Activated gamma-delta T cell treated with anti-CD3 and anti-CD28 coated beads, Interleukin-2, amount 50 U/mL, for 16 hours (primary cell): ENCODE results near the gene MRPL23.

Source experiments
- DNase-seq: peaks from one replicate; pipeline ENCODE4 v3.0.0-alpha.2; 2020; ENCODE audit warnings: low read depth

MRPL23 gene

GRCh38 chr11:1921574-1922141 is 25.5 kb upstream of the MRPL23 start:
- no peak for DNase-seq

GRCh38 chr11:1922481-1923081 is 24.6 kb upstream of the MRPL23 start:
- no peak for DNase-seq

GRCh38 chr11:1923201-1923956 is 23.8 kb upstream of the MRPL23 start:
- no peak for DNase-seq

GRCh38 chr11:1924181-1924580 is 23.0 kb upstream of the MRPL23 start:
- DNase-seq: no peak

- DNase-seq: no peak
Observed at GRCh38 chr11:1924646-1925372, 22.3 kb upstream of the MRPL23 start.

- no peak for DNase-seq
Observed at GRCh38 chr11:1925373-1926155, 21.6 kb upstream of the MRPL23 start.

- DNase-seq: no peak
Observed at GRCh38 chr11:1926156-1927025, 20.7 kb upstream of the MRPL23 start.

- no peak for DNase-seq
Observed at GRCh38 chr11:1927026-1927847, 19.9 kb upstream of the MRPL23 start.

GRCh38 chr11:1927848-1928469 is 19.2 kb upstream of the MRPL23 start:
- no peak for DNase-seq

- DNase-seq: no peak
Observed at GRCh38 chr11:1928470-1928890, 18.7 kb upstream of the MRPL23 start.

- no peak for DNase-seq
Observed at GRCh38 chr11:1928891-1929541, 18.1 kb upstream of the MRPL23 start.

- DNase-seq: no peak
Observed at GRCh38 chr11:1929621-1930461, 17.3 kb upstream of the MRPL23 start.

GRCh38 chr11:1930462-1930830 is 16.7 kb upstream of the MRPL23 start:
- no peak for DNase-seq

- no peak for DNase-seq
Observed at GRCh38 chr11:1931341-1932104, 15.6 kb upstream of the MRPL23 start.

- no peak for DNase-seq
Observed at GRCh38 chr11:1932105-1932480, 15.0 kb upstream of the MRPL23 start.

- DNase-seq: no peak
Observed at GRCh38 chr11:1932681-1933080, 14.5 kb upstream of the MRPL23 start.
